Tibial nerve (tissue), 3 donors: ENCODE data around the gene ZFYVE1.

Source experiments
- CTCF ChIP-seq, 5 experiments: fragments of 200-600 bp in 3 of 5; fragments of 450-650 bp in 2 of 5; sonication (generic) in 3 of 5; IDR thresholded peaks; one replicate each; pipeline ENCODE4 v1.5.1; 2016 to 2019; ENCODE audit warnings: antibody characterized with exemption in 5 of 5, mild to moderate bottlenecking in 3 of 5, moderate library complexity in 2 of 5
- POLR2A ChIP-seq, 2 donors: fragments of 450-650 bp; IDR thresholded peaks; one replicate each; pipeline ENCODE4 v1.6.1; 2017; ENCODE audit warnings: antibody characterized with exemption in 2 of 2, mild to moderate bottlenecking in 2 of 2, moderate library complexity in 2 of 2

GRCh38 chr14:72926292-72927028 is 100.4 kb downstream of the ZFYVE1 start, which contains the start of gene DCAF4:
- TF ChIP-seq CTCF (IDR thresholded peaks at IDR 0.05) (peak in 1 of 5 experiments; percentile 29), POLR2A (IDR thresholded peaks at IDR 0.05) (peak in 1 of 2 donors; percentile 7)
